ENCODE results near the gene GAREM1. TPM values are rescaled to one million over a fixed set of nuclear protein-coding genes. Genes with fewer than 3 reads are reported as not detected.
A peak's percentile ranks its signal among the peaks of the same experiment; 100 is the strongest.

GAREM1 gene
- total and polyA plus RNA-seq, 2 donors (not counting 3 experiments of a cell fraction or from before 2014, with no cell fraction given), result 0.69 to 1.0 TPM

GRCh38 chr18:32301976-32302743 lies 168.5 kb downstream of the GAREM1 start:
- Histone ChIP-seq H2AFZ (ENCODE audit: low read depth, low read length) (no peak overlapping the region), H4K20me1 (replicated peaks; ENCODE audit: control insufficient read depth, extremely low read depth, insufficient read depth, low read length) (no peaks in the 10 kb centered on the region), H3K4me3 (replicated peaks in 1 of 3; ENCODE audit: insufficient read depth in 1 of 3, low read depth in 1 of 3, low read length in 3 of 3) (no peak overlapping the region), H3K9me1 (replicated peaks; ENCODE audit: control insufficient read depth, extremely low read depth, insufficient read depth, low read length) (no peaks in the 10 kb centered on the region), H3K4me1 (ENCODE audit: control insufficient read depth, extremely low read depth, insufficient read depth, low read length) (no peaks in the 10 kb centered on the region), H3K27me3 (ENCODE audit: control insufficient read depth in 2 of 2, insufficient read depth in 2 of 2, low read length in 2 of 2) (peaks cover 3 to 5% of the 10 kb centered on the region in 2 experiments), H3K4me2 (ENCODE audit: insufficient read depth, low read length) (no peak overlapping the region), H3K79me2 (ENCODE audit: control insufficient read depth, insufficient read depth, low read length) (no peaks in the 10 kb centered on the region), H3K27ac (ENCODE audit: insufficient read depth, low read depth, low read length) (no peak overlapping the region), H3K36me3 (ENCODE audit: control insufficient read depth in 2 of 2, extremely low read depth in 1 of 2, insufficient read depth in 2 of 2, low read length in 2 of 2) (no peaks in the 10 kb centered on the region), H3K9me3 (replicated peaks; ENCODE audit: control insufficient read depth, insufficient read depth, low read length) (no peaks in the 10 kb centered on the region), H3K9ac (replicated peaks; ENCODE audit: extremely low read depth, insufficient read depth, low read length) (no peak overlapping the region)
- CTCF ChIA-PET, result interaction anchor here (1.0 to 2.1 kb wide), 3 partner anchors 13 to 247 kb away, joined by 3 to 10 read pairs (median 4); partner anchors contain the start of gene GAREM1
- dilution Hi-C loops (cut with MboI; ENCODE audit: extremely low pct_ligation_motif_present, low sequenced_read_pairs) (no loop called here), intact Hi-C loops (cut with micrococcal nuclease) (no loop called here)
- TF ChIP-seq FOS (IDR thresholded peaks at IDR 0.05; ENCODE audit: borderline replicate concordance, insufficient read depth, low read length) (no peak), EZH2 (IDR thresholded peaks at IDR 0.05; ENCODE audit: borderline replicate concordance, low read depth, low read length, severe bottlenecking) (no peak), MAX (IDR thresholded peaks at IDR 0.05; ENCODE audit: insufficient read depth, insufficient read length) (no peak), MYC (IDR thresholded peaks at IDR 0.05; ENCODE audit: low read depth, low read length) (no peak), GATA2 (IDR thresholded peaks at IDR 0.05; ENCODE audit: insufficient read depth, insufficient read length, low read depth, low read length) (peak; percentile 10), JUN (IDR thresholded peaks at IDR 0.05; ENCODE audit: borderline replicate concordance, insufficient read depth, insufficient read length, low read depth) (peak; percentile 17), CTCF (IDR thresholded peaks at IDR 0.05; ENCODE audit: extremely low read depth in 1 of 2, insufficient read depth in 1 of 2, low read depth in 1 of 2, low read length in 2 of 2) (no peak), POLR2A (IDR thresholded peaks at IDR 0.05; ENCODE audit: low read depth, low read length) (no peak)
- BruUV-seq (replicated peaks), result no TSS peak
- POLR2A ChIA-PET, result no interaction called here
- peak; percentile 66 for FAIRE-seq
- peak; percentile 34 for DNase-seq (ENCODE audit: low read depth, low spot score)

Measured in endothelial cell of umbilical vein (primary cell).